OCI-LY1 (cell line): ENCODE data around the gene RAD51B.

ENCODE experiments used
- EZH2 ChIP-seq: fragments of 200-600 bp; sonication (generic), shearing (Covaris generic); IDR thresholded peaks from 2 replicates; pipeline ENCODE4 v1.8.0; 2017; ENCODE audit warnings: borderline replicate concordance, mixed run types, mild to moderate bottlenecking, antibody characterized with exemption, low read length, moderate library complexity, mixed read lengths
- TF ChIP-seq, protein P1 (sequence below): fragments of 200-600 bp; sonication (generic), shearing (Covaris generic); IDR thresholded peaks from 2 replicates; pipeline ENCODE4 v1.5.1; 2017; ENCODE audit warnings: mild to moderate bottlenecking, antibody characterized with exemption, low read length, moderate library complexity, mixed read lengths

DNA sequence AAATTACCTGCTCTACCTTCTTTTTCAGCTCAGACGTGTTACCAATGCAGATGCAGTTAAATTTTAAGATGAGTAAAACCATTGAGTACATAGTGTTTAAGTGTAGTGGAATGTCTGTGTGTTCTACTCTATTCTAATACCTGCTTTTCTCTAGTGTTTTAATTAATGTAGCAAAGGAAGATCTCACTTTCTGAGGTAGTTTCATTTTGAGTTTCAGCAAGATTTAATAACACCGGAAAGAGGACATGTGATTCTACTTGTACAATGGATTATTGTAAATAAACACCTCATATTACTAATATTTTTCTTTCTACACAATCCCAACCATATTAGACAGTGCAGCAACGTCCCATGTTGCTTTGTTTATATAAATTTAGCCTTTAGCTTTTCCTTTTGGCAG is 315.4 kb downstream of the RAD51B start:
- TF ChIP-seq, protein P1, sequence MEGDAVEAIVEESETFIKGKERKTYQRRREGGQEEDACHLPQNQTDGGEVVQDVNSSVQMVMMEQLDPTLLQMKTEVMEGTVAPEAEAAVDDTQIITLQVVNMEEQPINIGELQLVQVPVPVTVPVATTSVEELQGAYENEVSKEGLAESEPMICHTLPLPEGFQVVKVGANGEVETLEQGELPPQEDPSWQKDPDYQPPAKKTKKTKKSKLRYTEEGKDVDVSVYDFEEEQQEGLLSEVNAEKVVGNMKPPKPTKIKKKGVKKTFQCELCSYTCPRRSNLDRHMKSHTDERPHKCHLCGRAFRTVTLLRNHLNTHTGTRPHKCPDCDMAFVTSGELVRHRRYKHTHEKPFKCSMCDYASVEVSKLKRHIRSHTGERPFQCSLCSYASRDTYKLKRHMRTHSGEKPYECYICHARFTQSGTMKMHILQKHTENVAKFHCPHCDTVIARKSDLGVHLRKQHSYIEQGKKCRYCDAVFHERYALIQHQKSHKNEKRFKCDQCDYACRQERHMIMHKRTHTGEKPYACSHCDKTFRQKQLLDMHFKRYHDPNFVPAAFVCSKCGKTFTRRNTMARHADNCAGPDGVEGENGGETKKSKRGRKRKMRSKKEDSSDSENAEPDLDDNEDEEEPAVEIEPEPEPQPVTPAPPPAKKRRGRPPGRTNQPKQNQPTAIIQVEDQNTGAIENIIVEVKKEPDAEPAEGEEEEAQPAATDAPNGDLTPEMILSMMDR, result no peak
- TF ChIP-seq EZH2, result no peak
